Measurements from ENCODE around the gene APBA2. TPM values are rescaled to one million over a fixed set of nuclear protein-coding genes. Genes with fewer than 3 reads are reported as not detected.

The APBA2 gene
- total RNA-seq, 4 donors from 2014 or later, result 3.3 to 5.4 (median 4.5) TPM

- H3K4me1 ChIP-seq, result no peaks in the 10 kb centered on the region
- DNase-seq (ENCODE audit: low spot score in 2 of 2), result no peak
- no peaks in the 10 kb centered on the region for H3K27me3 ChIP-seq
- no peaks in the 10 kb centered on the region for H3K9me3 ChIP-seq
- no peak overlapping the region for H3K4me3 ChIP-seq
- TF ChIP-seq POLR2A (IDR thresholded peaks at IDR 0.05) (no peak), EP300 (IDR thresholded peaks at IDR 0.05) (no peak)
- H3K36me3 ChIP-seq, result no peaks in the 10 kb centered on the region
- H3K27ac ChIP-seq, result no peak overlapping the region
- WGBS, 2 donors, result 81 to 83% methylated on average over 13 of the region's 13 CpGs
Measured at GRCh38 chr15:28894631-28895030, 8.9 kb downstream of the APBA2 start.

DNA sequence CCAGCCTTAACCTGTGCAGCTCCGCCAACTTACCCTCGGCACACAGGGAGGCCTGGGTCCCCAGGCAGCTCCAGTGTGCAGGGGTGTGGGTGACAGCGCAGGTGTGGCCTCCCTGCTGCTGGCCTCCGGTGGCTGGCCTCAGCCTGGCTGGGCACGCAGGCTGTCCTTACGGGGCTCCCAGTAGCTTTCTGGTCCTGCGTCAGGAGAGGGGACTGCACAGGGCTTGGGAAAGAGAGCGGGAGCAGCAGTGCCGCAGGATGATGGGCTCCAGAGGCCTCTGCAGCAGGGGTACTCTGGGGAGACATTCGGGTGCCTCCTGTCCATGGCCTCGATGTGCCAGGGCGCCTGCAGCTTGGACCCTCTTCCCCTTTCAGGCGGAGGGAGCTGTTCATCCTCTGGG is 9.4 kb downstream of the APBA2 start:
- DNase-seq (ENCODE audit: low spot score in 2 of 2), result no peak
- H3K36me3 ChIP-seq, result no peaks in the 10 kb centered on the region
- no peak overlapping the region for H3K4me3 ChIP-seq
- H3K4me1 ChIP-seq, result no peaks in the 10 kb centered on the region
- no peak overlapping the region for H3K27ac ChIP-seq
- H3K9me3 ChIP-seq, result no peaks in the 10 kb centered on the region
- no peak for TF ChIP-seq EP300 (IDR thresholded peaks at IDR 0.05)
- TF ChIP-seq POLR2A (IDR thresholded peaks at IDR 0.05), result no peak
- TF ChIP-seq, protein P1, sequence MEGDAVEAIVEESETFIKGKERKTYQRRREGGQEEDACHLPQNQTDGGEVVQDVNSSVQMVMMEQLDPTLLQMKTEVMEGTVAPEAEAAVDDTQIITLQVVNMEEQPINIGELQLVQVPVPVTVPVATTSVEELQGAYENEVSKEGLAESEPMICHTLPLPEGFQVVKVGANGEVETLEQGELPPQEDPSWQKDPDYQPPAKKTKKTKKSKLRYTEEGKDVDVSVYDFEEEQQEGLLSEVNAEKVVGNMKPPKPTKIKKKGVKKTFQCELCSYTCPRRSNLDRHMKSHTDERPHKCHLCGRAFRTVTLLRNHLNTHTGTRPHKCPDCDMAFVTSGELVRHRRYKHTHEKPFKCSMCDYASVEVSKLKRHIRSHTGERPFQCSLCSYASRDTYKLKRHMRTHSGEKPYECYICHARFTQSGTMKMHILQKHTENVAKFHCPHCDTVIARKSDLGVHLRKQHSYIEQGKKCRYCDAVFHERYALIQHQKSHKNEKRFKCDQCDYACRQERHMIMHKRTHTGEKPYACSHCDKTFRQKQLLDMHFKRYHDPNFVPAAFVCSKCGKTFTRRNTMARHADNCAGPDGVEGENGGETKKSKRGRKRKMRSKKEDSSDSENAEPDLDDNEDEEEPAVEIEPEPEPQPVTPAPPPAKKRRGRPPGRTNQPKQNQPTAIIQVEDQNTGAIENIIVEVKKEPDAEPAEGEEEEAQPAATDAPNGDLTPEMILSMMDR (IDR thresholded peaks at IDR 0.05), result no peak
- WGBS, 2 donors, result 89 to 95% methylated on average over 10 to 12 of the region's 13 CpGs
- H3K27me3 ChIP-seq, result no peaks in the 10 kb centered on the region

DNA sequence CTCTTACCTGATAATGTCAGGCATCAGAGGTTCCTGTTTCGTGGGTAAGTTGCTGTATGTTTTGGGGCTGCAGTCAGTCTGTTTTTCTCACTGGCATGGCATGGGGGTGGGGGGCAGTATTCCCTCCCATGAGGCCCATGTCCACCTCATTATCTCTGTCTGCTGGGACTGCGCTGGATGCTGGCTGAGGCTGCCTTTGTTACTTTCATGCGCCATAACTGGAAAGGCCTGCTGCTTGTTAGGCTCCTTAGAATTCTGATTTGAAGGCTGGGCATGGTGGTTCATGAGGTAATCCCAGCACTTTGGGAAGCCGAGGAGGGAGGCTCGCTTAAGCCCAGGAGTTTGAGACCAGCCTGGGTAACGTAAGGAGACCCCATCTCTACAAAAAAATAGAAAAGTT is 9.8 kb downstream of the APBA2 start:
- H3K27ac ChIP-seq, result no peak overlapping the region
- no peaks in the 10 kb centered on the region for H3K4me1 ChIP-seq
- no peak for DNase-seq (ENCODE audit: low spot score in 2 of 2)
- no peaks in the 10 kb centered on the region for H3K27me3 ChIP-seq
- TF ChIP-seq, protein P1 (IDR thresholded peaks at IDR 0.05), result no peak
- TF ChIP-seq POLR2A (IDR thresholded peaks at IDR 0.05), result no peak
- no peak for TF ChIP-seq EP300 (IDR thresholded peaks at IDR 0.05)
- no peak overlapping the region for H3K4me3 ChIP-seq
- H3K9me3 ChIP-seq, result no peaks in the 10 kb centered on the region
- 88 to 95% methylated on average over 6 of the region's 6 CpGs for WGBS, 2 donors
- H3K36me3 ChIP-seq, result no peaks in the 10 kb centered on the region

DNA sequence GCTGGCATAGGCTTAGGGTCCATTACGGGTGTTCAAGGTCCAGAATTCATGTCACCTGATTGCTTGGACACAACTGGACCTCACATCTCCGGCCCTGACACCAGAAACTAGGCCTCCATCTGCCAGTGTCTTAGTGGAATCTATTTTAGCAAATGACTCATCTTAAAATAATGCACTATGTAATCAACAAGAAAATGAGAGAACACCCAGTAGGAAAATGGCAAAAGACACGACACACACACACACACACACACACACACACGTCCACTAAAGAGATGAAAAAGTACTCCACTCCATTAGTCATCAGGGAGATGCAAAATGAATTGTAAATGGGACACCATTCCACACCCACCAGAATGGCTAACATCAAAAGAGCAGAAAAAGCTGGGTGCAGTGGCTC is 11.2 kb downstream of the APBA2 start:
- no peak for TF ChIP-seq EP300 (IDR thresholded peaks at IDR 0.05)
- TF ChIP-seq, protein P1 (IDR thresholded peaks at IDR 0.05), result no peak
- no peak for TF ChIP-seq POLR2A (IDR thresholded peaks at IDR 0.05)
- 67 to 73% methylated on average over 4 of the region's 4 CpGs for WGBS, 2 donors

GRCh38 chr15:28897861-28898585 is 12.2 kb downstream of the APBA2 start:
- 92% methylated on average over 13 of the region's 13 CpGs for WGBS, 2 donors
- Histone ChIP-seq H3K9me3 (no peaks in the 10 kb centered on the region), H3K4me1 (no peaks in the 10 kb centered on the region), H3K27ac (no peak overlapping the region), H3K27me3 (no peaks in the 10 kb centered on the region), H3K4me3 (no peak overlapping the region), H3K36me3 (no peaks in the 10 kb centered on the region)
- DNase-seq (ENCODE audit: low spot score in 2 of 2), result no peak
- no peak for TF ChIP-seq EP300 (IDR thresholded peaks at IDR 0.05)
- TF ChIP-seq POLR2A (IDR thresholded peaks at IDR 0.05), result no peak
- TF ChIP-seq, protein P1 (IDR thresholded peaks at IDR 0.05), result no peak

More for the DNA sequence above, 11.2 kb downstream of the APBA2 start:
- Histone ChIP-seq H3K27me3 (no peaks in the 10 kb centered on the region), H3K27ac (no peak overlapping the region), H3K36me3 (no peaks in the 10 kb centered on the region), H3K4me1 (no peaks in the 10 kb centered on the region), H3K4me3 (no peak overlapping the region), H3K9me3 (no peaks in the 10 kb centered on the region)
- no peak for DNase-seq (ENCODE audit: low spot score in 2 of 2)

Data from tibial nerve (tissue), 4 donors.